ENCODE results near the gene IL19.

The IL19 gene

GRCh38 chr1:206798384-206798996 is 27.9 kb downstream of the IL19 start:
- Histone ChIP-seq H4K12ac (ENCODE audit: low read depth, low read length) (no peak overlapping the region), H3K79me1 (ENCODE audit: low read length) (no peaks in the 10 kb centered on the region), H3K27ac (ENCODE audit: low read depth, low read length) (no peak overlapping the region), H3K9me3 (ENCODE audit: insufficient read depth, low read depth, low read length) (peaks cover 1% of the 10 kb centered on the region), H3K4me2 (ENCODE audit: low read length) (no peak overlapping the region), H3K9ac (ENCODE audit: low read length) (no peak overlapping the region), H3K14ac (ENCODE audit: low read length) (no peak overlapping the region), H3K79me2 (ENCODE audit: control insufficient read depth, insufficient read depth, low read length, poor library complexity) (no peaks in the 10 kb centered on the region), H2BK12ac (ENCODE audit: low read length) (no peak overlapping the region), H3K18ac (ENCODE audit: low read length) (no peak overlapping the region), H2AFZ (ENCODE audit: insufficient read depth, low read length, poor library complexity) (no peak overlapping the region), H3K4me3 (ENCODE audit: low read depth, low read length) (no peak overlapping the region), H3K4me1 (ENCODE audit: control insufficient read depth in 1 of 2, insufficient read depth in 2 of 2, low read length in 2 of 2) (peaks cover 0 to 3% of the 10 kb centered on the region in 2 experiments), H3K27me3 (ENCODE audit: insufficient read depth, low read length) (peaks cover 2% of the 10 kb centered on the region), H3K36me3 (ENCODE audit: control insufficient read depth in 1 of 2, insufficient read depth in 2 of 2, low read length in 2 of 2) (no peaks in the 10 kb centered on the region), H3K23ac (ENCODE audit: low read length) (no peak overlapping the region), H3K4ac (ENCODE audit: low read depth, low read length) (no peak overlapping the region), H4K91ac (ENCODE audit: low read depth, low read length) (no peak overlapping the region), H2AK5ac (ENCODE audit: low read length) (no peak overlapping the region), H4K8ac (ENCODE audit: low read depth, low read length) (no peak overlapping the region), H2BK120ac (ENCODE audit: insufficient read depth, low read length, poor library complexity) (no peak overlapping the region), H2BK5ac (ENCODE audit: low read depth, low read length, poor library complexity) (no peak overlapping the region)
- DNase-seq = no peak
- no CpG with 5 or more reads among the region's 13 CpGs for WGBS (ENCODE audit: extremely low coverage, insufficient coverage, insufficient read length)

DNA sequence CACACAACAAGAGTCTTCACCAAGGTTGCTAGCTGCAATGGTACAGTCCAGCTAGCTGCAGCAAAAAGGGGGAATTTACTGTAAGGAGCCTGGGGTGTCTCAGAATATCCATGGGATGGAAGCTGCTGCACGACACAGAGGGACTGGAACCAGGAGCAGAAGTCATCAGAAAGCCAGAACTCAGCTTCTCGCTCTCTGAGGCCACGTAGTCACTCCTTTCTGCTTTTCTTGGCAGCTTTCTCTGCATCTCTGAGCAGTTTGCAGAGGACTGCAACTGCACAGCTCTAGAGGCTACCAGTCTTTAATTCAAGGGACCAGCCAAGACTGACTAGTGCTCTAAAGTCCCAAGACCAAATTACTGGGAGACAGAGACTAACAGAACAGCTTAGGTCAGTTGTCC is 28.7 kb downstream of the IL19 start:
- no peak for DNase-seq
- peaks cover 2% of the 10 kb centered on the region for H3K27me3 ChIP-seq (ENCODE audit: insufficient read depth, low read length)
- no peak overlapping the region for H3K4me3 ChIP-seq (ENCODE audit: low read depth, low read length)
- WGBS (ENCODE audit: extremely low coverage, insufficient coverage, insufficient read length) = no CpG with 5 or more reads among the region's 3 CpGs
- H3K27ac ChIP-seq (ENCODE audit: low read depth, low read length) = no peak overlapping the region
- H2AK5ac ChIP-seq (ENCODE audit: low read length) = no peak overlapping the region
- H3K9me3 ChIP-seq (ENCODE audit: insufficient read depth, low read depth, low read length) = peaks cover 1% of the 10 kb centered on the region
- H3K14ac ChIP-seq (ENCODE audit: low read length) = no peak overlapping the region
- no peak overlapping the region for H2BK12ac ChIP-seq (ENCODE audit: low read length)
- no peaks in the 10 kb centered on the region for H3K79me2 ChIP-seq (ENCODE audit: control insufficient read depth, insufficient read depth, low read length, poor library complexity)
- H3K9ac ChIP-seq (ENCODE audit: low read length) = no peak overlapping the region
- no peak overlapping the region for H4K12ac ChIP-seq (ENCODE audit: low read depth, low read length)
- H3K4me1 ChIP-seq (ENCODE audit: control insufficient read depth in 1 of 2, insufficient read depth in 2 of 2, low read length in 2 of 2) = peaks cover 0 to 7% of the 10 kb centered on the region in 2 experiments
- H2BK120ac ChIP-seq (ENCODE audit: insufficient read depth, low read length, poor library complexity) = no peak overlapping the region
- H4K91ac ChIP-seq (ENCODE audit: low read depth, low read length) = no peak overlapping the region
- no peaks in the 10 kb centered on the region for H3K79me1 ChIP-seq (ENCODE audit: low read length)
- no peak overlapping the region for H3K23ac ChIP-seq (ENCODE audit: low read length)
- no peak overlapping the region for H3K18ac ChIP-seq (ENCODE audit: low read length)
- H2BK5ac ChIP-seq (ENCODE audit: low read depth, low read length, poor library complexity) = no peak overlapping the region
- H3K4me2 ChIP-seq (ENCODE audit: low read length) = no peak overlapping the region
- H3K4ac ChIP-seq (ENCODE audit: low read depth, low read length) = no peak overlapping the region
- no peak overlapping the region for H2AFZ ChIP-seq (ENCODE audit: insufficient read depth, low read length, poor library complexity)
- no peak overlapping the region for H4K8ac ChIP-seq (ENCODE audit: low read depth, low read length)
- no peaks in the 10 kb centered on the region for H3K36me3 ChIP-seq (ENCODE audit: control insufficient read depth in 1 of 2, insufficient read depth in 2 of 2, low read length in 2 of 2)

- H3K9me3 ChIP-seq (ENCODE audit: insufficient read depth, low read depth, low read length) = peaks cover 1% of the 10 kb centered on the region
- WGBS (ENCODE audit: extremely low coverage, insufficient coverage, insufficient read length) = no CpG with 5 or more reads among the region's 3 CpGs
- no peak overlapping the region for H2BK120ac ChIP-seq (ENCODE audit: insufficient read depth, low read length, poor library complexity)
- no peak overlapping the region for H2BK12ac ChIP-seq (ENCODE audit: low read length)
- H3K4me2 ChIP-seq (ENCODE audit: low read length) = no peak overlapping the region
- no peaks in the 10 kb centered on the region for H3K36me3 ChIP-seq (ENCODE audit: control insufficient read depth in 1 of 2, insufficient read depth in 2 of 2, low read length in 2 of 2)
- H2AK5ac ChIP-seq (ENCODE audit: low read length) = no peak overlapping the region
- no peak overlapping the region for H2BK5ac ChIP-seq (ENCODE audit: low read depth, low read length, poor library complexity)
- no peak overlapping the region for H3K14ac ChIP-seq (ENCODE audit: low read length)
- H3K27me3 ChIP-seq (ENCODE audit: insufficient read depth, low read length) = no peaks in the 10 kb centered on the region
- no peak overlapping the region for H4K12ac ChIP-seq (ENCODE audit: low read depth, low read length)
- peaks cover 0 to 7% of the 10 kb centered on the region in 2 experiments for H3K4me1 ChIP-seq (ENCODE audit: control insufficient read depth in 1 of 2, insufficient read depth in 2 of 2, low read length in 2 of 2)
- no peak overlapping the region for H3K23ac ChIP-seq (ENCODE audit: low read length)
- no peak overlapping the region for H3K4me3 ChIP-seq (ENCODE audit: low read depth, low read length)
- no peak overlapping the region for H3K9ac ChIP-seq (ENCODE audit: low read length)
- H3K79me1 ChIP-seq (ENCODE audit: low read length) = no peaks in the 10 kb centered on the region
- no peak overlapping the region for H4K91ac ChIP-seq (ENCODE audit: low read depth, low read length)
- no peak overlapping the region for H3K18ac ChIP-seq (ENCODE audit: low read length)
- no peak overlapping the region for H2AFZ ChIP-seq (ENCODE audit: insufficient read depth, low read length, poor library complexity)
- no peaks in the 10 kb centered on the region for H3K79me2 ChIP-seq (ENCODE audit: control insufficient read depth, insufficient read depth, low read length, poor library complexity)
- H3K4ac ChIP-seq (ENCODE audit: low read depth, low read length) = no peak overlapping the region
- no peak overlapping the region for H3K27ac ChIP-seq (ENCODE audit: low read depth, low read length)
- DNase-seq = no peak
- H4K8ac ChIP-seq (ENCODE audit: low read depth, low read length) = no peak overlapping the region
These were observed 29.8 kb downstream of the IL19 start for GRCh38 chr1:206800411-206800810.

DNA sequence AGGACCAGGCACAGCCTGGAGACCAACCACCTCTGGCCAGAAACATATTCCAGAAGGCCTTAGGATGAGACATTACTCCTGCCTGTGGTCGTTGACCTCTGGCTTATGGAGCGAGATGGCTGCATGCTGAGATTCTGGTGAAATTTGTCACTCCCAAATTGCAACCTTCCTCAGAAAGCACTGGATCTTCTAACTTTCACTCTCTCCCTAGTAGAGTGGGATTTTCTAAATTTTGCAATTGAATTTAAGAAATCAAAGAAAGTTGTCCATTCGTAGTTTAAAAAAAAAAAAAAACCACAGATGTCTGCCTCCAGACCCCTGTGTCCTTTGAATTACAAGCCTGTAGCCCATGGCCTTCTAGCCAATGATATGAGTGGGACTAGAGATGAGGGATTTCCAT is 30.3 kb downstream of the IL19 start:
- Histone ChIP-seq H2BK5ac (ENCODE audit: low read depth, low read length, poor library complexity) (no peak overlapping the region), H4K8ac (ENCODE audit: low read depth, low read length) (no peak overlapping the region), H4K91ac (ENCODE audit: low read depth, low read length) (no peak overlapping the region), H3K4me2 (ENCODE audit: low read length) (no peak overlapping the region), H3K4me1 (ENCODE audit: control insufficient read depth in 1 of 2, insufficient read depth in 2 of 2, low read length in 2 of 2) (peaks cover 0 to 7% of the 10 kb centered on the region in 2 experiments), H3K18ac (ENCODE audit: low read length) (no peak overlapping the region), H3K4ac (ENCODE audit: low read depth, low read length) (no peak overlapping the region), H3K9ac (ENCODE audit: low read length) (no peak overlapping the region), H2AK5ac (ENCODE audit: low read length) (no peak overlapping the region), H3K36me3 (ENCODE audit: control insufficient read depth in 1 of 2, insufficient read depth in 2 of 2, low read length in 2 of 2) (no peaks in the 10 kb centered on the region), H3K79me2 (ENCODE audit: control insufficient read depth, insufficient read depth, low read length, poor library complexity) (no peaks in the 10 kb centered on the region), H2AFZ (ENCODE audit: insufficient read depth, low read length, poor library complexity) (no peak overlapping the region), H4K12ac (ENCODE audit: low read depth, low read length) (no peak overlapping the region), H3K27me3 (ENCODE audit: insufficient read depth, low read length) (no peaks in the 10 kb centered on the region), H3K4me3 (ENCODE audit: low read depth, low read length) (no peak overlapping the region), H2BK120ac (ENCODE audit: insufficient read depth, low read length, poor library complexity) (no peak overlapping the region), H3K9me3 (ENCODE audit: insufficient read depth, low read depth, low read length) (peaks cover 1% of the 10 kb centered on the region), H3K14ac (ENCODE audit: low read length) (no peak overlapping the region), H3K27ac (ENCODE audit: low read depth, low read length) (no peak overlapping the region), H3K23ac (ENCODE audit: low read length) (no peak overlapping the region), H2BK12ac (ENCODE audit: low read length) (no peak overlapping the region), H3K79me1 (ENCODE audit: low read length) (no peaks in the 10 kb centered on the region)
- whole genome bisulfite sequencing (ENCODE audit: extremely low coverage, insufficient coverage, insufficient read length) = no CpG with 5 or more reads among the region's 3 CpGs
- DNase-seq = no peak

Data from trophoblast cell (in vitro differentiated cells and primary cell).